Mesenteric fat pad (tissue), 1 donor: Measurements from ENCODE around the gene SMAP2. TPM values are rescaled to one million over a fixed set of nuclear protein-coding genes. Genes with fewer than 3 reads are reported as not detected.

Source experiments
- DNase-seq: peaks from one replicate; pipeline ENCODE4 v3.0.0-alpha.2; 2020; ENCODE audit warnings: low spot score
- total RNA-seq: library from RNA; stranded (reverse); fragmentation: NEBNext Ultra II Directional; extraction: Animal tissue kit (Norgen Biotek cat#: 25700); gene quantifications from one replicate; pipeline ENCODE4 v1.2.1, GENCODE V29; 2021
- donor health status: DM: yes; HTN: yes; CAD: no.

SMAP2 gene
- total RNA-seq, 1 donor from 2014 or later, result 69.7 TPM

GRCh38 chr1:40416709-40417108, 43.2 kb downstream of the SMAP2 start:
- DNase-seq, result no peak

- no peak for DNase-seq
Observed at GRCh38 chr1:40421431-40422384, 48.2 kb downstream of the SMAP2 start.

- no peak for DNase-seq
Observed at GRCh38 chr1:40422630-40423263, 49.2 kb downstream of the SMAP2 start.

GRCh38 chr1:40423264-40423642, 49.7 kb downstream of the SMAP2 start:
- DNase-seq, result no peak

GRCh38 chr1:40423951-40424618, 50.6 kb downstream of the SMAP2 start:
- no peak for DNase-seq

- no peak for DNase-seq
Observed at GRCh38 chr1:40425198-40425597, 51.7 kb downstream of the SMAP2 start.

- DNase-seq, result no peak
Observed at GRCh38 chr1:40431385-40431784, 57.9 kb downstream of the SMAP2 start.

GRCh38 chr1:40432644-40433390, 59.3 kb downstream of the SMAP2 start:
- no peak for DNase-seq

GRCh38 chr1:40435471-40435870, 61.9 kb downstream of the SMAP2 start:
- no peak for DNase-seq

GRCh38 chr1:40435876-40436275, 62.3 kb downstream of the SMAP2 start:
- DNase-seq, result no peak

GRCh38 chr1:40438391-40439015, 65.0 kb downstream of the SMAP2 start:
- no peak for DNase-seq

GRCh38 chr1:40439247-40439646, 65.7 kb downstream of the SMAP2 start:
- no peak for DNase-seq

GRCh38 chr1:40449684-40450494, 76.4 kb downstream of the SMAP2 start, which contains the start of gene ZFP69B:
Gene ZFP69B, plus strand, starts transcription at chr1:40450476. Its CDS starts 486 bp downstream, at chr1:40450962.
- DNase-seq, result peak; percentile 98

GRCh38 chr1:40450495-40451237, 77.1 kb downstream of the SMAP2 start:
- no peak for DNase-seq

GRCh38 chr1:40451238-40451585, 77.7 kb downstream of the SMAP2 start:
- DNase-seq, result no peak

- DNase-seq, result no peak
Observed at GRCh38 chr1:40454873-40455272, 81.3 kb downstream of the SMAP2 start.

- no peak for DNase-seq
Observed at GRCh38 chr1:40462956-40463590, 89.5 kb downstream of the SMAP2 start.

- no peak for DNase-seq
Observed at GRCh38 chr1:40469327-40469726, 95.8 kb downstream of the SMAP2 start.
